GM23248 (cell line): Measurements from ENCODE around the gene ZNG1C. TPM values are rescaled to one million over a fixed set of nuclear protein-coding genes. Genes with fewer than 3 reads are reported as not detected.
"Not testable (repeated sequence)": the region's sequence is repeated elsewhere in the genome, so short reads cannot be mapped to it uniquely, and the experiment has no call there.

Source experiments
- DNase-seq: peaks from one replicate; pipeline ENCODE4 v3.0.0-alpha.2; 2015
- H2AFZ ChIP-seq: fragments of 200-600 bp; sonication (generic); 2 replicates; pipeline ENCODE4 v1.6.1; 2016; ENCODE audit warnings: antibody characterized with exemption
- H3F3A ChIP-seq: fragments of 200-600 bp; sonication (generic); 2 replicates; pipeline ENCODE4 v1.6.1; 2016; ENCODE audit warnings: mild to moderate bottlenecking, antibody characterized with exemption, mixed run types; ENCODE audit not compliant: insufficient read depth
- H3K27ac ChIP-seq: fragments of 200-600 bp; sonication (generic); 2 replicates; pipeline ENCODE4 v1.5.1; 2016; ENCODE audit warnings: mild to moderate bottlenecking
- H3K27me3 ChIP-seq: fragments of 200-600 bp; sonication (generic); replicated peaks from 2 replicates; pipeline ENCODE4 v1.6.1; 2016; ENCODE audit warnings: mild to moderate bottlenecking; ENCODE audit not compliant: insufficient read depth
- H3K36me3 ChIP-seq: fragments of 200-600 bp; sonication (generic); 2 replicates; pipeline ENCODE4 v1.6.1; 2016; ENCODE audit warnings: low read depth, mild to moderate bottlenecking
- H3K4me1 ChIP-seq: fragments of 200-600 bp; sonication (generic); 2 replicates; pipeline ENCODE4 v1.6.1; 2016; ENCODE audit warnings: mild to moderate bottlenecking; ENCODE audit not compliant: insufficient read depth
- H3K4me2 ChIP-seq: fragments of 200-600 bp; sonication (generic); one replicate; pipeline ENCODE4 v1.6.1; 2016; ENCODE audit warnings: mild to moderate bottlenecking; ENCODE audit not compliant: unreplicated experiment
- H3K4me3 ChIP-seq: fragments of 200-600 bp; sonication (generic); 2 replicates; pipeline ENCODE4 v1.5.1; 2016; ENCODE audit warnings: mild to moderate bottlenecking
- H3K79me2 ChIP-seq: fragments of 200-600 bp; sonication (generic); 2 replicates; pipeline ENCODE4 v1.6.1; 2016; ENCODE audit warnings: mild to moderate bottlenecking; ENCODE audit not compliant: insufficient read depth
- H3K9ac ChIP-seq: fragments of 200-600 bp; sonication (generic); 2 replicates; pipeline ENCODE4 v1.6.1; 2016; ENCODE audit warnings: mild to moderate bottlenecking
- H3K9me2 ChIP-seq: fragments of 200-600 bp; sonication (generic); 2 replicates; pipeline ENCODE4 v1.6.1; 2016; ENCODE audit warnings: mixed run types, mild to moderate bottlenecking, moderate library complexity; ENCODE audit not compliant: insufficient read depth
- H3K9me3 ChIP-seq: fragments of 200-600 bp; sonication (generic); one replicate; pipeline ENCODE4 v1.6.1; 2017; ENCODE audit warnings: low read depth
- H4K20me1 ChIP-seq: fragments of 200-600 bp; sonication (generic); 2 replicates; pipeline ENCODE4 v1.6.0; 2016; ENCODE audit not compliant: insufficient read depth
- WGBS, 2 experiments: methylation state at CpG; one replicate each; pipeline ENCODE4 v1.1.6; 2015 to 2017; ENCODE audit warnings: low lambda C conversion rate in 2 of 2, low coverage in 1 of 2; ENCODE audit errors: missing lambda C conversion rate in 2 of 2; 5-methylcytosine and 5-hydroxymethylcytosine counted together
- in situ Hi-C: fragments of 300-500 bp; cut with MboI; formaldehyde crosslinking; loops from 2 replicates; pipeline ENCODE4 v1.15.0; 2020
- polyA plus RNA-seq: library from polyadenylated mRNA; unstranded; fragments of >200 nt; fragmentation: Nextera tagmentation; extraction: Ambion mirVana; gene quantifications from 2 replicates; pipeline ENCODE4 v1.2.1, GENCODE V29; 2016
- total RNA-seq: library from RNA; depleted of rRNA; stranded (reverse); fragments of >200 nt; shearing (Covaris generic); gene quantifications from 2 replicates; pipeline ENCODE4 v1.2.3, GENCODE V29; 2014

Gene ZNG1C
- total and polyA plus RNA-seq, 2 experiments from 2014 or later: 12.8 to 22.7 TPM

DNA sequence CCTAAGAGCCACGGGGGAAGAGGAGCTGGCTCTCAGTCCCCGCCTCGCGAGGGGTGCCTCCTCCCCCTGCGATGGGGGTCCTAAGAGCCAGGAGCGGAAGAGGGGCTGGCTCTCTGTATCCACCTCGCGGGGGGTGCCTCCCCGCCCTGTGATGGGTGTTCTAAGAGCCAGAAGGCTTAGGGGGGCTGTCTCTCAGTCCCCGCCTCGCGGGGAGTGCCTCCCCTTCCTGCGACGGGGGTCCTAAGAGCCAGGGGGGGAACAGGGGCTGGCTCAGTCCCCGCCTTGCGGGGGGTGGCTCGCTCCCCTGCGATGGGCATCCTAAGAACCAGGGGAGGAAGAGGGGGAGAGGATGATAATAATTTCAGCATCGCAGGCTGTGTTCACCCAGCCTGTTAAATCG, 82.7 kb downstream of the ZNG1C start:
- H3K36me3 ChIP-seq, H4K20me1 ChIP-seq, H3K9me2 ChIP-seq, DNase-seq, H2AFZ ChIP-seq, H3K9ac ChIP-seq, H3K27me3 ChIP-seq, H3K4me1 ChIP-seq, H3K9me3 ChIP-seq, H3K4me2 ChIP-seq, H3K79me2 ChIP-seq, H3F3A ChIP-seq, H3K4me3 ChIP-seq, in situ Hi-C loops, H3K27ac ChIP-seq: not testable (repeated sequence)
- WGBS, 2 experiments: 19% methylated on average over 6 of the region's 20 CpGs; no CpG with 5 or more reads in 1 of the 2 experiments

DNA sequence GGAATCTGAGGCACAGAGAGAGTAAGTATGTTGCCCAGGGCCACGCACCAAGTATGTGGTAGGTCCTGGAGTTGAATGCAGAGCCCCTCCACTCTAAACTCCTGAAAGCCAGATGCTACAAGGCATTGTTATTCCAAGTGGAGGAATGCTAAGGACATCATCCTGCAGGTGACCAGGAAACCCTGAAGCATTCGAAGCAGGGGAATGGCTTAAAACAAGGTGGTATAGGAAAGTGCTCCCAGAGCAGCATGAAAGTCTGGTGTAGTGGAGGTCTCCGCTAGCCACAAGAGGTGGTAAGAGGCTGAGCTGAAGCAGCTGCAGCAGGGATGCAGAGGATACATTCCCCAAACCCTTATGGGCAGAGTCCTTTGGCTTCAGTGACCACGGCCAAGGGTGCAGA, 87.3 kb downstream of the ZNG1C start:
- H4K20me1 ChIP-seq, H3F3A ChIP-seq, H3K9me2 ChIP-seq, in situ Hi-C loops, H2AFZ ChIP-seq, H3K9me3 ChIP-seq, H3K4me1 ChIP-seq, DNase-seq, H3K4me2 ChIP-seq, H3K9ac ChIP-seq, H3K27me3 ChIP-seq, H3K79me2 ChIP-seq, H3K4me3 ChIP-seq, H3K27ac ChIP-seq, H3K36me3 ChIP-seq: not testable (repeated sequence)
- 31 to 36% methylated on average over 2 of the region's 4 CpGs for WGBS, 2 experiments

DNA sequence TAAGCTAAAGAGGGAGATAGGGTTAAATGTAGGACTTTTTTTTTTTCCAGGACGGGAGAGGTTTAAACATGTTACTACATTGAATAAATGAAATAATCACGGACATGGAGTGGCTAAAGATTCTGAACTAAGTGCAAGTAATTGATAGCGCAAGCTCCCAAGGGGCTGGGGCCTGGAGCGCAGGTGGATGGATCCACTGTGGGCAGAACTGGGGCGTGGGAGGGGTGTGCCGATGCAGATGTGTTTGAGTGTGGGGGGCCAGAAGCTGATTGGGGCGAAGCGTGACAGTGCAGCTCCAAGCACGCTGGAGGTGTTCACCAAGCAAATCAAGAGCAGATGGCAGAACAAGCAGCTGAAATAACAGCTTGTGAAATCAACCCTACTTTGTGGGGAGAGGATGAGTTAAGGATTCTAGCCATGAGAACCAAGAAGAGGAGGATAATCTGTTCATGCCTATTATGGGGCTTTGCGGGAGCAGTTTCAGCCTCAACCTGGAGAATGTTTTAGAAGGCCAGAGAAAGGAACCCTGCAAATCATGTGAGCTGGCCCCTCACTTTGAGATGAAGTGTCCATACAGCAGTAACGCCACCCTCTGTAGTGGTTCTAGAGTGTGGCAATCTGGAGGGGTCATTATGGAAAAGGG, 88.9 kb downstream of the ZNG1C start:
- DNase-seq, H3K36me3 ChIP-seq, H3K9me3 ChIP-seq, H3K79me2 ChIP-seq, H4K20me1 ChIP-seq, H3K9ac ChIP-seq, in situ Hi-C loops, H3K27ac ChIP-seq, H3K4me1 ChIP-seq, H3K4me2 ChIP-seq, H3K9me2 ChIP-seq, H3K4me3 ChIP-seq, H2AFZ ChIP-seq, H3K27me3 ChIP-seq, H3F3A ChIP-seq: not testable (repeated sequence)
- WGBS, 2 experiments: 36 to 47% methylated on average over 10 to 11 of the region's 11 CpGs

DNA sequence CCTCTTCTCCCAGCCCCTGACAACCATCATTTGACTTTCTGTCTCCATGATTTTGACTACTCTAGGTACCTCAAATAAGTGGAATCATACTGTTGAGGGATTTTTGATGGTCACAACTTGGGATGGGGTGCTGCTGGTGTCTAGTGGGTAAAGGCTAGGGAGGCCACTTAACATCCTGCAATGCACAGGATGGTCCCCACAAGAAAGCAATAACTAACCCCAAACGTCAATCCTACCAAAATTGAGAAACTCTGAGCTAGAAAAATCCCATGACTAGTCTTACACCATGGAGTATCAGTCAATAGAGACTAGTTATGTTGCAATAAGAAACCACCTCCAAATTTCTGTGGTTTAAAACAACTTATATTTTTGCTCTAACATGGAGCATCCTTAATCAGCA, 90.3 kb downstream of the ZNG1C start:
- H3K36me3 ChIP-seq, H3K4me2 ChIP-seq, H3K9me3 ChIP-seq, H3F3A ChIP-seq, H2AFZ ChIP-seq, H3K79me2 ChIP-seq, in situ Hi-C loops, H3K27me3 ChIP-seq, H3K27ac ChIP-seq, H3K9ac ChIP-seq, H3K4me3 ChIP-seq, DNase-seq, H3K9me2 ChIP-seq, H3K4me1 ChIP-seq, H4K20me1 ChIP-seq: not testable (repeated sequence)
- WGBS, 2 experiments: 0 to 20% methylated on average over 1 of the region's 1 CpG

DNA sequence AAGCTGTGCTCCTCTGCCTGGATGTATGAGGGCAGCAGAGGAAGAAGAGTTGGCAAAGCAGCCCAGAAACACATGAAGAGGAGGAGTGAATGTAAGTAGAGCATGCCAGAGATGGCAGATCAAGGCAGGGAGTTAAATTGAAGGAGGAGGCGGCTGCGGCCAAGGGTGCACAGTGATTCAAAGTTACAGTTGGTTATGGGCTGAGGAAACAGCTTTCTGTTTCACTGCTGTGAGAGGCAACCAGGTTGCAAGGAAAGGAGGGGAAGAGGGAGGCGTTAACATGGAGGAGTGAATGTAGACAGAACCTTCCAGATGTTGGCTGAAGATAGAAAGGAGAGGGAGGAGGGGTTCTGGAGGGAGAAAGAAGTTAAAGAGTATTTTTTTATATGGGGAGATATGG, 94.2 kb downstream of the ZNG1C start:
- H3K9ac ChIP-seq, in situ Hi-C loops: not testable (repeated sequence)

DNA sequence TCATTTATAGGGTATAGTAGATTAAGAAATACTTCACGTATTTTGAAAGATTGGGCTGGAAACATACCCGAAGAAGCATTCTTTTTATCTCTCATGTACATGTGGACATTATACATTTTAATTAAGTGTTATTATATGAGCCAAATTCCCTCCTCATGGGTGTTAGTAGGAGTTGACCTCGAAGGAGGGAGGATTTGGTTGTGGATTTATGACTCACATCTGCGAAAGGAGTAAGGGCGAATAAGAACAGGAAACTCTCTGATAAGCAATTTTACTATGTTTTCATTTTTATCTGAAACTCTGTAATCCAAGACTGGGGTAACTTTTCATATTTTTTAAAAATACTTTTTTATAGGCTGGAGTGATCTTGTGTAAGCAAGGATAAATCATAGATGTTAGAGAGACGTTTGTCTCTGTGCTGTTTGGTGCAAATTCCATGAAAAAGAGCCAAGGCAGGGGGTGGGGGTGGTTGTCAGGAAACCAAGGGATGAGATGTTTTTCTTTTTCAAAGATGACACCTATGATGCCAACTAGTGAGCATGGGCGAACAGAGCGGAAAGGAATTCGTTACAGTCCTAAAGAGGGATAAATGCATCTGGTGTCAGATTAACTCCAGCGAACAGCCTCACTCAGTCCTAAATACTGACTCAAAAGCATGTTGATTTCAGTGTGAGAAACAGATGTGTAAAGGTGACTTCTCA, 95.0 kb downstream of the ZNG1C start:
- in situ Hi-C loops, H3K4me1 ChIP-seq, H3K27ac ChIP-seq, H3K27me3 ChIP-seq, H3K36me3 ChIP-seq, H3K9ac ChIP-seq, H4K20me1 ChIP-seq, H2AFZ ChIP-seq, H3F3A ChIP-seq, H3K4me2 ChIP-seq, H3K9me2 ChIP-seq, H3K4me3 ChIP-seq, H3K9me3 ChIP-seq, DNase-seq, H3K79me2 ChIP-seq: not testable (repeated sequence)
- 43 to 46% methylated on average over 5 to 8 of the region's 10 CpGs for WGBS, 2 experiments

More for the DNA sequence above, 94.2 kb downstream of the ZNG1C start:
- not testable (repeated sequence) for H3K9me2 ChIP-seq, H3K27me3 ChIP-seq, H3K79me2 ChIP-seq, H3K4me3 ChIP-seq, H3K4me1 ChIP-seq, H2AFZ ChIP-seq, H4K20me1 ChIP-seq, H3K4me2 ChIP-seq, H3K36me3 ChIP-seq, H3K9me3 ChIP-seq, H3K27ac ChIP-seq, DNase-seq, H3F3A ChIP-seq
- WGBS, 2 experiments: 77 to 79% methylated on average over 2 to 3 of the region's 3 CpGs

DNA sequence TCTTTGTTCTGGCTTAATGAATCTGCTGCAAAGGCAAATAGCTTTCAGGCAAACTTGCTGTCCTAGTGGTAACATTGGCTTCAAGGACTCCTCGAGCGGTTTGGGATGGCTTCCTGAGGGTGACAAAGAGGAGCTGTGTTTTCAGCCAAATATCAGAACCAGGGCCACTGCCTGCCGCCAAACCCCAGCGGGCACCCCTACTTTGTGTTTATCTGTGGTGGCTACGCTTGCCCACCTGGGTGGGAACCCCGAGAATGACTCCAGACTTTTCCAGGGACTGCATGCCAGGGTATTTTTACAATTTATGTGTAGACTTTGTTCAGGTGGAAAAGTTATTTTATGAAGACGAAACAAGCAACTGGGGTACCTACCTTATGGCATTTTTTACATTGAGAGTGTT, 96.2 kb downstream of the ZNG1C start:
- H4K20me1 ChIP-seq, H3K4me1 ChIP-seq, H3K9me3 ChIP-seq, in situ Hi-C loops, H3K4me3 ChIP-seq, H3K9ac ChIP-seq, H3K36me3 ChIP-seq, H2AFZ ChIP-seq, H3K9me2 ChIP-seq, DNase-seq, H3K4me2 ChIP-seq, H3F3A ChIP-seq, H3K27me3 ChIP-seq, H3K79me2 ChIP-seq, H3K27ac ChIP-seq: not testable (repeated sequence)
- 51 to 55% methylated on average over 7 of the region's 7 CpGs for WGBS, 2 experiments
